Stimulated activated CD8-positive, alpha-beta memory T cell treated with anti-CD3 and anti-CD28 coated beads, Interleukin-7, amount 100 ng/mL, for 48 hours (primary cell): ENCODE results near the gene PRDX2.
"Not testable (repeated sequence)": the region's sequence is repeated elsewhere in the genome, so short reads cannot be mapped to it uniquely, and the experiment has no call there.

Experiments
- DNase-seq, 2 donors: peaks; one replicate each; pipeline ENCODE4 v3.0.0-alpha.2; 2020; ENCODE audit warnings: low read depth in 1 of 2; ENCODE audit errors: extremely low read depth in 1 of 2

Gene PRDX2

GRCh38 chr19:12801466-12802266 is at the start of gene PRDX2, which contains the start of gene THSD8:
Gene PRDX2 (minus strand): TSS chr19:12801800. CDS start chr19:12801261, 539 bp downstream.
Gene THSD8 (plus strand): TSS chr19:12802069. CDS start chr19:12802072, 3 bp downstream.
- peak in 1 of 2 donors; percentile 61 for DNase-seq

GRCh38 chr19:12847159-12848139 is 45.8 kb upstream of the PRDX2 start:
- DNase-seq = peak; percentile 76 to 78

GRCh38 chr19:12846613-12847012 is 45.0 kb upstream of the PRDX2 start:
- DNase-seq = not testable (repeated sequence)

DNA sequence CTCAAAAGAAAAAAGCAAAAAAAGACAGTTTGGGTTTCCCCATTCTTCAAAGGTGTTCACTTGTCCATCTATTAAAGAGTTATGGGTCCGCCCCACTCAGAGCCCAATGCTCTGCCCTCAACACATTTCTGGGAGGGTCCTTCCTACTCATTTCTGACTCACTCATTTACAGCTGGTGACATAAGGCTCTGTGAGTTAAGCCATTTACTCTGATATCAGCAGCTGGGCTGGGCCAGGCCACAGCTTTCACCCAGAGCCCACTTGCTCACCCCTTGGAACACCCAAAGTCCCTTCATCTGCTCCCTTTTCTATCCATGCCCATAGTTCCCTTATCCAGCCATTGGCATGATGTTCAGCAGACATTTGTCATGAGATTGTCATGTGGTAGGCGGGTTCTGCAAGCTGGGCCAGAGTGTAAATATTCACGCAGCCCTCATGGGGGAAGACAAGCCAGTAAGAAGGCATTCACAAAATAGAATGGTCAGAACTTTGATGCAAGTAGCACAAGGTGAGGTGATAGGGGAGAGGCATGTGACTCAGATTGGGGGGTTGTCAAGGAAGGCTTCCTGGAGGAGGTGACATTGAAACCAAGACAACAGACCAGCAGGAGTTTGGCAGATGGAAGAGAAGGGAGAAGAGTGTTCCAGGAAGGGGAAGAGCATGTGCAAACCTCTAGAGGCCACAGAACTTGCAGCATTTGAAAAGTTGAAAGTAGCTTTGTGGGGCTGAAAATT is 42.6 kb upstream of the PRDX2 start:
- no peak for DNase-seq

DNA sequence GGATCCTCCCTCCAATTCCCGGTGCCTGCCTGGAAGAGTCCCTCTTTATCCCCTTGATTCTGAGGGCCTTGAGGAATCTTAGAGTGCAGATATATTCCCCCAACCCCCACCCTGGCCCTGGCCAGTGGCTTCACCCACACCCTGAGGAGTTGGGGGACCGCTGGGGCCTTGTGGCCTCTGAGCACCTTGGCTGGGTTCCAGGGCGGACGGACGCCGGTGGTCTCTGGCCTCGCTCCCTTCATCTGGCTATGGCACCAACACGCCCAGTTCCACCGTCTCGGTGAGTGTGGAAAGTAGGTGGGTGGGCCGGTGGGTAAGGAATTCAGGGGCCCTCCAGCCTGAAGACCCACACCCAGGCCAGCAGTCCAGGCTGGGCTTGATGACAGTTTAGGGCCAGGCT is 41.7 kb upstream of the PRDX2 start:
- DNase-seq = no peak

- DNase-seq = no peak
These were observed 40.9 kb upstream of the PRDX2 start for GRCh38 chr19:12842511-12842910.

DNA sequence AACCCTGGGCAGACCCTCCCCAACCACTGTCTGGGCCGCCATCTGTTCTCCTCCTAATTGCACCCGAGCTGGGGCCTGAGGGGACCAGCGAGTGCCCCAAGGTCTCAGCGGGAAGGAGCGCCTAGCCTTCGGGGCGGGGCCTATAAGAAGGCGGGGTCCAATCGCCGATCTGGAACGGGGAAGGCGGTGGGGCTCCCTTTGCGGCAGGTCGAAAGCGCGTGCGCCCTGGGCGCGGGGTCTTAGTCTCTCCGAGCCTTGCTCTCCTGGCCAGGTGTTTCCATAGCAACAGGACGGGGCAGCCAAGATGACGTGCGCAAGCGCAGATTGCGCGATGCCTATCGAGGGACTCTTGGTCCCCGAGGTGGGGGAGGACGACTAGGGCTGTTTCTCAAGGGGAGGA is 39.5 kb upstream of the PRDX2 start:
- no peak for DNase-seq

DNA sequence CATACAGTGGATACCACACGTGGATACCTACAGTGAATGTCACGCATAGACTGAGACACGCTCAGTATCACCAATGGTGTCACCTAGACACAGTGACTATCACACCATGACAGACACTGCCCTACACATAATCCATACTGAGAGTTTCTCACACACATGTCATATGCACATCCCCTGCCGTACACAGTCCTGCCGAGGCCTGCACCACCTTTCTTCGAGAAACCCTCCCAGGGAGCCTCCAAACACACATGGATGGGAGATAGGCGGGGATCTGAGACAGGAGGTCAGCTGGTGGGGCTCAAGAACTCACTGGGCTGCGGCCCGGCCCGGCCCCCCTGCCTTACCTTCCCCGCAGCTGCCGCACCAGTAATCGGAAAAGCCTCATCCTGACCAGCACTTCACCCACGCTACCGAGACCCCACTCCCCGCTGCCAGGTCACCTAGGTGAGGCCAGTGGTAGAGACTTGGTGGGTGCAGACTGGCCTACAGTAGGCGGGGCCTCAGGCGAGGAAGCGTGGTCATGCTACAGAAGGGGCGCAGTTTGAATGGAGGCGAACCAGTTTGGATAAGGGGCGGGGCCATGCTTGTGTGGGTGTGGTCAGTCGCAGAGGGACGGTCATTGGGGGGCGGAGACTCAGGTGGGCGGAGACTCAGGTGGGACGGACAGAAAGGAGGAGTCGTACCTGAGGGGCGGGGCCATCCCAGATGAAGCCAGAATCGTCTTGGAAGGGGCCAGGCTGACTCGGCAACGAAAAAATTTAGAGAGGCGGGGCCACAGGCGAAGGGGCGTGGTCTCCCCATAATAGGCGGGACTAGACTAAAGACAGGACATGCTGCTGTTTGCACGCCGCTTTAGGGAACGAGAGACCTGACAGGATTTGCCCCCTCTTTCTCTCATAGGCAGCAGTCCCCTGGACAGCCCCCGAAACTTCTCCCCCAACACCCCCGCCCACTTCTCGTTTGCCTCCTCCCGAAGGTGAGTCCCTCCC is 38.8 kb upstream of the PRDX2 start:
- DNase-seq = peak in 1 of 2 donors; percentile 63

- no peak for DNase-seq
These were observed 37.5 kb upstream of the PRDX2 start for GRCh38 chr19:12838886-12839756.

GRCh38 chr19:12838182-12838885 is 36.7 kb upstream of the PRDX2 start, which contains the start of gene MAST1:
Gene MAST1 (plus strand): TSS chr19:12838515. CDS start chr19:12838573, 58 bp downstream.
- DNase-seq = no peak

DNA sequence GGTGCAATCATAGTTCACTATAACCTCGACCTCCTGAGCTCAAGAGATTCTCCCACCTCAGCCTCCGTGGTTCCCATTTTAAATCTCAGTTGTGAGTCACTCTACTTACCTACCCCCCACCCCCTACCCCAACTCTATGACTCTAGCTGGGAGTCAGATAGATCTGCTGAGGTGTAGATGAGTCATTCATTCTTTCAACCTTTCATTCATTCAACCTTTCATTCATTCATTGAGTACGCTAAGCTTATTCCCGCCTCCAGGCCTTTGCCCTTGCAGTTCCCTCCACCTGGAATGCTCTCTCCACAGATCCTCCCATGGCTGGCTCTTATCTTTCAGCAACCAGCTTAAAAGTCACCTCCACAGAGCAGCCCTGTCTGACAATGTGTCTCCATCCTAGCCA is 35.6 kb upstream of the PRDX2 start:
- no peak for DNase-seq

DNA sequence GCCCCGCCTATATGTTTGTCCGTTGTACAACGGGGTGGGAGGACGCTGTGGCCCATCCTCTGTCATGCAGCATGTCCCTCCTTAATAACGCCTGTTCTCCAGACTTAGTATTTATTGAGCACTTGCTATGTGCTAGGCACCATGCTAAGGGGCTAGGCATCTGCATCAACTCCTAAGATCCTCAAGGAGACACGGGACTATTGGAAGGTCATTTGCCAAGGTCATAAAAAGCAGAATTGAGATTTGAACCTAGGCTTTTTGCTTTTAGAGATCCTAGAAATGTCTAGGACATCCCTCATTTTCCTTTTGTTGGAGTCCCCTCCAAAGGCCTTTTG is 34.9 kb upstream of the PRDX2 start:
- DNase-seq = no peak

DNA sequence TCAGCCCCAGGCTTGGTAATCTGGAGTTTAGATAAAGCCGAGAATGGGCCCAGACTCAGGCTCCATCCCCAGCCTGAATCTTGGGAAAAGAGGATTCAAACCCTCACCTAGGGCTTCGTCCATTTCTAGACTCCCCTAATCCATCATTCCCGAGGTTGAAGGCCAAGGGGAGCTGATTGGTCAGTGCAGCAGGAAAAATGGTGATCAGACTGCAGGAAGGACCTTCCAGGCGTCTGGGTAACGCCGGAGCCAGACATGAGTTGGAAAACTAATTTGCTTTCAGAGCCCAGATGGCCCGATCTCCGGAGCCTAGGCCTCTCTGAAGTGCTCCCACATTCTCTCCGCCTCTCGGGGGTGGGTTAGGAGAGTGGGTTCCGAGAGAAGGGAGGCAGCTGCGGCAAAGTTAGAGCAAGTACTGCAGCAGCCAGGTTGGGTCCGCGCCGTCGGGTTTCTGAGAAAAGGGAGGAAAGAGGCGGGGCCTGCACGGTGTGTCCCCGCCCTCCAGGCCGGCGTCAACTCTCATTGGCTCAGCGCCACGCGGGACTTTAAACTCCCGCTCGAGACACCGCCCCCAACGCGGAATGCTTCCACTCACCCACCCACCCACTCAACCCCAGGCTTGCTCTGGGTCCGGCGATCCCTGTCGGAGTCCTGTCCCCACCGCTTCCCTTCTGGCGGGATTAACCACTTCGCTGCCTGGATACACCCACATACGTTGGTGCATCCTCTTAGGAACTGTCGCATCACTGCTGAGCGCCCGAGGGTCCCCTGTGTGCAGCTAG is 33.6 kb upstream of the PRDX2 start:
- no peak for DNase-seq

DNA sequence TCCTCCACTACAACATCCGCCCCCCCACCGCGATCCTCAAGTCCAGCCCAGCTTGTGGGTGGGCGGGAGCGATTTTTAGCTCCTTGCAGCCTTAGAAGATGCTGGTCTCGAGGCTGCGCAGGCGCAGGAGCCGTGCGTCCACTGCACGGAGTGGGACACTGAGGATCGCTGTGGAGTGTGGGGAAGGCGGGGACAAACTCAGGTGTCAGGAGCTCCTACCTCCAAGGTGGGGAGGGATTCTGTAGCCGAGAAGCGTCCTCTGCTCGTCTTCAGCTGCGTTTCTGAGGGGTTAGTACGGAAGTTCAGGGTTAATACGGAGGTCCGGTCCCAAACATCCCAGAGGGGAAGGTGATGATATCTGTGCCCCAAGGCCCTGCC is 33.0 kb upstream of the PRDX2 start, which contains the start of gene RTBDN:
RTBDN (minus strand) TSS at position 14 of the 378 bp plus-strand sequence. CDS start 4,600 bp downstream, outside the sequence.
- DNase-seq = no peak

- no peak for DNase-seq
These were observed 32.4 kb upstream of the PRDX2 start for GRCh38 chr19:12833738-12834565.

GRCh38 chr19:12833418-12833737 is 31.8 kb upstream of the PRDX2 start:
- DNase-seq = no peak

GRCh38 chr19:12828494-12828893 is 26.9 kb upstream of the PRDX2 start:
- DNase-seq = no peak
